Measurements from ENCODE around the gene ARL9. TPM values are rescaled to one million over a fixed set of nuclear protein-coding genes. Genes with fewer than 3 reads are reported as not detected.

The ARL9 gene
- 1 to 10 TPM in 2 of 7 donors, under 1 TPM in 3, not detected in 2; 0.47 to 1.3 (median 0.88) TPM for total RNA-seq
- 1 to 10 TPM in 1 of 2 donors, under 1 TPM in 1; 0.81 to 1.1 TPM for polyA plus RNA-seq
- long read RNA-seq, donor 1: 0 reads
- long read RNA-seq, donor 2: 0 reads
- long read RNA-seq, donor 3, partial matches to known transcripts: 0 of 1 reads
- long read RNA-seq, donor 3, other reads (novel, unspliced or antisense): 1 of 1 reads

GRCh38 chr4:56505269-56506130 is at the start of gene ARL9:
ARL9 (plus strand) TSS chr4:56505791; CDS start chr4:56505863, 72 bp downstream.
- intact Hi-C loops (cut with DNase I): no loop called here
- 1 to 2% (median 1%) methylated on average over 56 of the region's 56 CpGs for WGBS, 3 donors
- no peaks in the 10 kb centered on the region for H3K9me3 ChIP-seq
- H3K27me3 ChIP-seq: no peaks in the 10 kb centered on the region
- DNase-seq: peak; percentile 48 to 69 (median 49)
- peak within 1 kb of the TSS; percentile 48 for H3K4me3 ChIP-seq
- H3K4me1 ChIP-seq (ENCODE audit: insufficient read depth): no peaks in the 10 kb centered on the region
- TF ChIP-seq POLR2A (IDR thresholded peaks at IDR 0.05) (no peak), EP300 (IDR thresholded peaks at IDR 0.05) (no peak), CTCF (IDR thresholded peaks at IDR 0.05) (no peak)
- peak within 1 kb of the TSS in 1 of 2 donors; percentile 29 for H3K27ac ChIP-seq
- H3K36me3 ChIP-seq: no peaks in the 10 kb centered on the region

- WGBS, 3 donors: 74 to 78% (median 77%) methylated on average over 3 of the region's 3 CpGs
Observed at GRCh38 chr4:56460085-56460484, 45.5 kb upstream of the ARL9 start.

GRCh38 chr4:56462157-56462556 is 43.4 kb upstream of the ARL9 start:
- peaks cover 12% of the 10 kb centered on the region for H3K4me1 ChIP-seq (ENCODE audit: insufficient read depth)
- H3K36me3 ChIP-seq: no peaks in the 10 kb centered on the region
- intact Hi-C loops (cut with DNase I): no loop called here
- H3K27ac ChIP-seq: no peak overlapping the region
- H3K4me3 ChIP-seq: no peak overlapping the region
- H3K9me3 ChIP-seq: no peaks in the 10 kb centered on the region
- H3K27me3 ChIP-seq: no peaks in the 10 kb centered on the region
- DNase-seq: no peak
- no peak for TF ChIP-seq POLR2A (IDR thresholded peaks at IDR 0.05)
- no peak for TF ChIP-seq EP300 (IDR thresholded peaks at IDR 0.05)
- no peak for TF ChIP-seq CTCF (IDR thresholded peaks at IDR 0.05)

More at GRCh38 chr4:56460085-56460484, 45.5 kb upstream of the ARL9 start:
- no peak overlapping the region for H3K27ac ChIP-seq
- no peaks in the 10 kb centered on the region for H3K9me3 ChIP-seq
- peaks cover 1% of the 10 kb centered on the region for H3K4me1 ChIP-seq (ENCODE audit: insufficient read depth)
- H3K4me3 ChIP-seq: no peak overlapping the region
- no peak for TF ChIP-seq CTCF (IDR thresholded peaks at IDR 0.05)
- no peak for TF ChIP-seq EP300 (IDR thresholded peaks at IDR 0.05)
- TF ChIP-seq POLR2A (IDR thresholded peaks at IDR 0.05): no peak
- no peaks in the 10 kb centered on the region for H3K36me3 ChIP-seq
- intact Hi-C loops (cut with DNase I): no loop called here
- no peaks in the 10 kb centered on the region for H3K27me3 ChIP-seq
- no peak for DNase-seq

- intact Hi-C loops (cut with DNase I): no loop called here
- Histone ChIP-seq H3K9me3 (no peaks in the 10 kb centered on the region), H3K4me1 (ENCODE audit: insufficient read depth) (peaks cover 12% of the 10 kb centered on the region), H3K4me3 (no peak overlapping the region), H3K27ac (no peak overlapping the region), H3K36me3 (no peaks in the 10 kb centered on the region), H3K27me3 (no peaks in the 10 kb centered on the region)
- TF ChIP-seq EP300 (IDR thresholded peaks at IDR 0.05) (no peak), CTCF (IDR thresholded peaks at IDR 0.05) (no peak), POLR2A (IDR thresholded peaks at IDR 0.05) (no peak)
- no peak for DNase-seq
- WGBS, 3 donors: 90 to 95% (median 91%) methylated on average over 5 of the region's 5 CpGs
Observed at GRCh38 chr4:56463711-56464110, 41.9 kb upstream of the ARL9 start.
